PC-3 (cell line): ENCODE data around the gene ACE2. TPM values are rescaled to one million over a fixed set of nuclear protein-coding genes. Genes with fewer than 3 reads are reported as not detected.
A peak's percentile ranks its signal among the peaks of the same experiment; 100 is the strongest.

Source experiments
- ATAC-seq: fragments of 200-7000 bp; cut with Tn5 transposase; 2 replicates; pipeline ENCODE4 v1.9.1; 2020; ENCODE audit warnings: mild to moderate bottlenecking, moderate library complexity
- BruUV-seq: library from RNA; stranded (reverse); fragments of 400-500 nt; replicated peaks from 2 replicates; lab custom pipeline; 2021; lab: Mats Ljungman, UMichigan
- CTCF ChIA-PET: fragments of 300-600 bp; sonication (Branson Sonifier 250); formaldehyde crosslinking; loops from one replicate; lab custom pipeline; 2022; ENCODE audit warnings: antibody characterized with exemption; lab: Charles Lee
- POLR2A ChIA-PET: fragments of 300-600 bp; sonication (Branson Sonifier 250); formaldehyde crosslinking; loops from one replicate; lab custom pipeline; 2022; ENCODE audit warnings: antibody characterized with exemption; ENCODE audit not compliant: unreplicated experiment; lab: Charles Lee
- DNase-seq: peaks from one replicate; pipeline ENCODE4 v3.0.0-alpha.2; 2015
- H2AFZ ChIP-seq: fragments of 300-600 bp; sonication (generic); 2 replicates; pipeline ENCODE4 v1.6.0; 2016; ENCODE audit warnings: antibody characterized with exemption, low read length
- H3F3A ChIP-seq: fragments of 300-600 bp; sonication (generic); one replicate; pipeline ENCODE4 v1.6.0; 2017; ENCODE audit warnings: antibody characterized with exemption, low read length, control low read depth, mild to moderate bottlenecking; ENCODE audit not compliant: unreplicated experiment
- H3K27ac ChIP-seq: fragments of 300-600 bp; sonication (generic); 2 replicates; pipeline ENCODE4 v1.5.1; 2016; ENCODE audit warnings: mild to moderate bottlenecking, low read length
- H3K27me3 ChIP-seq: fragments of 300-600 bp; sonication (generic); 2 replicates; pipeline ENCODE4 v1.6.1; 2016; ENCODE audit warnings: low read length, mixed read lengths
- H3K36me3 ChIP-seq: fragments of 300-600 bp; sonication (generic); 2 replicates; pipeline ENCODE4 v1.6.1; 2016; ENCODE audit warnings: low read depth, mixed run types, low read length, mixed read lengths
- H3K4me1 ChIP-seq: fragments of 300-600 bp; sonication (generic); 2 replicates; pipeline ENCODE4 v1.5.1; 2016; ENCODE audit warnings: low read length; ENCODE audit not compliant: insufficient read depth
- H3K4me2 ChIP-seq: fragments of 300-600 bp; sonication (generic); 2 replicates; pipeline ENCODE4 v1.6.0; 2016; ENCODE audit warnings: low read length
- H3K4me3 ChIP-seq: fragments of 300-600 bp; sonication (generic); 2 replicates; pipeline ENCODE4 v1.5.1; 2016; ENCODE audit warnings: mild to moderate bottlenecking, low read length, mixed read lengths
- H3K79me2 ChIP-seq: fragments of 300-600 bp; sonication (generic); 2 replicates; pipeline ENCODE4 v1.6.1; 2017; ENCODE audit warnings: low read length, mixed read lengths
- H3K9ac ChIP-seq: fragments of 300-600 bp; sonication (generic); 2 replicates; pipeline ENCODE4 v1.6.0; 2016; ENCODE audit warnings: mild to moderate bottlenecking, low read length
- H3K9me2 ChIP-seq: fragments of 300-600 bp; sonication (generic); replicated peaks from 2 replicates; pipeline ENCODE4 v1.6.1; 2016; ENCODE audit warnings: mixed run types, low read length, mixed read lengths
- H3K9me3 ChIP-seq: fragments of 300-600 bp; sonication (generic); 2 replicates; pipeline ENCODE4 v1.6.1; 2016; ENCODE audit warnings: low read length, mixed read lengths
- H4K20me1 ChIP-seq: fragments of 300-600 bp; sonication (generic); 2 replicates; pipeline ENCODE4 v1.6.1; 2016; ENCODE audit warnings: low read length, mixed read lengths
- EZH2 ChIP-seq: fragments of 300-600 bp; sonication (generic); IDR thresholded peaks from one replicate; pipeline ENCODE4 v1.6.1; 2017; ENCODE audit warnings: antibody characterized with exemption, mild to moderate bottlenecking, low read length; ENCODE audit not compliant: unreplicated experiment
- EZH2phosphoT487 ChIP-seq: fragments of 300-600 bp; sonication (generic); IDR thresholded peaks from 2 replicates; pipeline ENCODE4 v1.6.1; 2018; ENCODE audit warnings: mild to moderate bottlenecking, antibody characterized with exemption, low read length, borderline replicate concordance
- intact Hi-C: fragments of 100-400 bp; cut with micrococcal nuclease; formaldehyde crosslinking; loops from 2 replicates; pipeline ENCODE4 v1.9.0; 2023
- total RNA-seq: library from RNA; depleted of rRNA; stranded (reverse); fragments of >200 nt; gene quantifications from 2 replicates; pipeline ENCODE4 v1.2.3, GENCODE V29; 2014
- TF ChIP-seq, protein P1 (sequence below): fragments of 300-600 bp; sonication (generic); conservative IDR thresholded peaks from 2 replicates; pipeline ENCODE4 v1.5.1; 2017; ENCODE audit warnings: antibody characterized with exemption, low read depth, mild to moderate bottlenecking, low read length

ACE2 gene
- total RNA-seq, 1 experiment from 2014 or later: 1.2 TPM

DNA sequence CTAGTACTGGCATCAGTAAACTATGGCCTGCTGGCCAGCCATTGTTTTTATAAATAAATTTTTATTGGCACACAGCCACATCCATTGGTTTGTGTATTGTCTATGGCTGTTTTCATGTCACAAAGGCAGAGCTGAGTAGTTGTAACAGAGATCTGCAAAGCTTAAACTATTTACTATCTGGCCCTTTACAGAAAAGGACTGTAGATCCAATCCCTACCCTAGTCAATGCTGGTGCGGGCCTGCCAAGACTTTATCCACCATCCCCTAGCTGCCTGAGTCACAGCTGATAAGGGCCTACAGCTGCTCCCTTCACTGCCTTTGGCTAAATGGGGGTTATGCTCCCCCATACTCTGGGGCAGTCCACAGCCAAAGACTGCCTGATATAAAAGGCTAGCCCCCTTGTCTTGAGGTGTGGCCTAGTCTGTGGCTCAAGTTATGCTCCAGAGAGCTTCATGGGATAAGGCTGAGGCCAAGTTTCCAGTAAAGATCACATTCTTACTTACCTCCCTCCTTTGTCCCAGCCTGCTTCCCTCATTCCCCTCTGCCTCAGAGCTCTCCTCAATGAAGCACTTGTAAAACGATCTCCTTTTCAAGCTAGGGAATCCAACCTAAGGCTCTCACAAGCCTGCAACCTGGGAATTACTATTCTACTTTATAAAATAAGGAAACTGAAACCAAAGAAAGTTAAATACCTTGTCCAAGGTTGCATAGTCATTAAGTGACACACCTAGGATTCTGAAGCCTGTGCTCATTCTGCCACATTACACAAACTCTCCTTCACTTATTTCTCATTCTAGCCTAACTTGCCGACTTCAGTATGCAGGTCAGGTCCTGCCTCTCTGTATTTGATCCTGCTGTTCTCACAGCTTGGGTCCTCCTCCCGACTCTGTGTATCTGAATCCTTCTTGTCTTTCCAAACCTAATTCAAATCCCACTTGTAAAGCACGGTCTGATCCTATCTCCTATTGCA lies 20.7 kb downstream of the ACE2 start:
- Histone ChIP-seq H4K20me1 (no peaks in the 10 kb centered on the region), H3K4me1 (peaks cover 22% of the 10 kb centered on the region), H3K27ac (no peak overlapping the region), H3K9ac (no peak overlapping the region), H3K4me3 (no peak overlapping the region), H3K79me2 (no peaks in the 10 kb centered on the region), H3K27me3 (no peaks in the 10 kb centered on the region), H2AFZ (0 out of 2 replicates have a peak overlapping the region, but pooled peaks have one; percentile 19), H3K9me3 (no peaks in the 10 kb centered on the region), H3F3A (no peaks in the 10 kb centered on the region), H3K4me2 (no peak overlapping the region), H3K9me2 (no peaks in the 10 kb centered on the region), H3K36me3 (no peaks in the 10 kb centered on the region)
- BruUV-seq: no TSS peak
- ChIA-PET CTCF (no interaction called here), POLR2A (no interaction called here)
- ATAC-seq (no peak), DNase-seq (no peak)
- TF ChIP-seq, protein P1, sequence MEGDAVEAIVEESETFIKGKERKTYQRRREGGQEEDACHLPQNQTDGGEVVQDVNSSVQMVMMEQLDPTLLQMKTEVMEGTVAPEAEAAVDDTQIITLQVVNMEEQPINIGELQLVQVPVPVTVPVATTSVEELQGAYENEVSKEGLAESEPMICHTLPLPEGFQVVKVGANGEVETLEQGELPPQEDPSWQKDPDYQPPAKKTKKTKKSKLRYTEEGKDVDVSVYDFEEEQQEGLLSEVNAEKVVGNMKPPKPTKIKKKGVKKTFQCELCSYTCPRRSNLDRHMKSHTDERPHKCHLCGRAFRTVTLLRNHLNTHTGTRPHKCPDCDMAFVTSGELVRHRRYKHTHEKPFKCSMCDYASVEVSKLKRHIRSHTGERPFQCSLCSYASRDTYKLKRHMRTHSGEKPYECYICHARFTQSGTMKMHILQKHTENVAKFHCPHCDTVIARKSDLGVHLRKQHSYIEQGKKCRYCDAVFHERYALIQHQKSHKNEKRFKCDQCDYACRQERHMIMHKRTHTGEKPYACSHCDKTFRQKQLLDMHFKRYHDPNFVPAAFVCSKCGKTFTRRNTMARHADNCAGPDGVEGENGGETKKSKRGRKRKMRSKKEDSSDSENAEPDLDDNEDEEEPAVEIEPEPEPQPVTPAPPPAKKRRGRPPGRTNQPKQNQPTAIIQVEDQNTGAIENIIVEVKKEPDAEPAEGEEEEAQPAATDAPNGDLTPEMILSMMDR: no peak
- TF ChIP-seq EZH2 (no peak), EZH2phosphoT487 (no peak)
- intact Hi-C loops: no loop called here

DNA sequence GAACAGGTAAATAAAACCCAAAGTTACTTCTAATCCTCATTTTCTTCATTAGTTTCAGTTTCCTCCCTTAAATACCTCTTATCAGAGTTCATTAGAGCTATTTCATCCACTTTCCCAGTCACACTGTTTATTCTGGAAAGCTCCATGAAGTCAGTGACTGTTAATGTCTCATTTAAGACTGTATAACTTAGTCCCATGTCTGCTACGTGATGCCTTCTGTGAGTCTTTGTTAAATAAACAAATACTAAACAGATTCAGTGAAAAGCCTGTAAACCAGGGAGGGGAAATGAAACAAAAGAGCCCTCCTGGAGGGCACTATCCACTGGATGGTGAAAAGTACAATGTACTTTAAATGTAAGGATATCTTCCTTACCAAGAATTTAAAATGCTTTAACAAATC lies 24.7 kb downstream of the ACE2 start:
- POLR2A ChIA-PET: interaction anchor here (0.6 kb wide), 1 partner anchor 405 kb away, joined by 3 read pairs; no protein-coding TSS in a partner anchor

More for the DNA sequence above, 24.7 kb downstream of the ACE2 start:
- Histone ChIP-seq H3K4me1 (peaks cover 22% of the 10 kb centered on the region), H2AFZ (peak overlapping the region; percentile 66), H3K27ac (no peak overlapping the region), H3K36me3 (no peaks in the 10 kb centered on the region), H3K79me2 (no peaks in the 10 kb centered on the region), H3K27me3 (no peaks in the 10 kb centered on the region), H4K20me1 (no peaks in the 10 kb centered on the region), H3F3A (no peaks in the 10 kb centered on the region), H3K9me2 (no peaks in the 10 kb centered on the region), H3K4me3 (no peak overlapping the region), H3K4me2 (peak overlapping the region; percentile 47; the same call in 1 of the 2 replicates), H3K9me3 (no peaks in the 10 kb centered on the region), H3K9ac (no peak overlapping the region)
- ATAC-seq (peak; percentile 82), DNase-seq (peak; percentile 32)
- TF ChIP-seq EZH2: no peak
- TF ChIP-seq, protein P1: no peak
- no peak for TF ChIP-seq EZH2phosphoT487
- intact Hi-C loops: no loop called here
- BruUV-seq: no TSS peak
- CTCF ChIA-PET: no interaction called here
